KMS-11 (cell line): ENCODE results near the gene PCSK5.

Source experiments
- H2AFZ ChIP-seq: fragments of 200-600 bp; sonication (generic); 2 replicates; pipeline ENCODE4 v1.6.1; 2016; ENCODE audit warnings: antibody characterized with exemption, mixed run types, low read depth
- H3K27ac ChIP-seq: fragments of 200-600 bp; sonication (generic); 2 replicates; pipeline ENCODE4 v1.6.1; 2016; ENCODE audit warnings: mild to moderate bottlenecking, mixed run types
- H3K27me3 ChIP-seq: fragments of 200-600 bp; sonication (generic); 2 replicates; pipeline ENCODE4 v1.6.1; 2017; ENCODE audit warnings: mild to moderate bottlenecking, low read depth, mixed run types, moderate library complexity; ENCODE audit not compliant: insufficient read depth
- H3K36me3 ChIP-seq: fragments of 200-600 bp; sonication (generic); 2 replicates; pipeline ENCODE4 v1.6.1; 2017; ENCODE audit warnings: mild to moderate bottlenecking, mixed run types; ENCODE audit not compliant: insufficient read depth
- H3K4me1 ChIP-seq: fragments of 200-600 bp; sonication (generic); 2 replicates; pipeline ENCODE4 v1.6.1; 2016; ENCODE audit warnings: mild to moderate bottlenecking, low read depth, mixed run types; ENCODE audit not compliant: poor library complexity, severe bottlenecking
- H3K4me2 ChIP-seq: fragments of 200-600 bp; sonication (generic); 2 replicates; pipeline ENCODE4 v1.7.0; 2016; ENCODE audit warnings: mild to moderate bottlenecking, mixed run types
- H3K4me3 ChIP-seq: fragments of 200-600 bp; sonication (generic); IDR thresholded peaks from 2 replicates; pipeline ENCODE4 v1.6.1; 2017; ENCODE audit warnings: low read depth, low read length, mixed read lengths; ENCODE audit not compliant: insufficient read depth
- H3K79me2 ChIP-seq: fragments of 200-600 bp; sonication (generic); 2 replicates; pipeline ENCODE4 v1.6.1; 2016; ENCODE audit warnings: low read depth, mixed run types; ENCODE audit not compliant: insufficient read depth
- H3K9ac ChIP-seq: fragments of 200-600 bp; sonication (generic); 2 replicates; pipeline ENCODE4 v1.6.1; 2016; ENCODE audit warnings: mild to moderate bottlenecking, mixed run types
- H4K20me1 ChIP-seq: fragments of 200-600 bp; sonication (generic); 2 replicates; pipeline ENCODE4 v1.6.1; 2016; ENCODE audit warnings: mild to moderate bottlenecking, mixed run types; ENCODE audit not compliant: insufficient read depth
- CTCF ChIP-seq: fragments of 200-600 bp; sonication (generic); conservative IDR thresholded peaks from 2 replicates; pipeline ENCODE4 v1.6.1; 2017; ENCODE audit warnings: low read depth, mild to moderate bottlenecking, antibody characterized with exemption, low read length, moderate library complexity, mixed read lengths

Gene PCSK5

GRCh38 chr9:76245518-76245917, 355.0 kb downstream of the PCSK5 start:
- no peak for TF ChIP-seq CTCF
- no peak overlapping the region for H3K9ac ChIP-seq
- no peaks in the 10 kb centered on the region for H3K36me3 ChIP-seq
- H2AFZ ChIP-seq, result no peak overlapping the region
- H3K27me3 ChIP-seq, result no peaks in the 10 kb centered on the region
- H3K4me2 ChIP-seq, result no peak overlapping the region
- no peak overlapping the region for H3K4me3 ChIP-seq
- H3K27ac ChIP-seq, result no peak overlapping the region
- no peaks in the 10 kb centered on the region for H3K79me2 ChIP-seq
- no peaks in the 10 kb centered on the region for H4K20me1 ChIP-seq
- H3K4me1 ChIP-seq, result no peaks in the 10 kb centered on the region

- H3K9ac ChIP-seq, result no peak overlapping the region
- no peaks in the 10 kb centered on the region for H3K79me2 ChIP-seq
- no peak overlapping the region for H3K4me3 ChIP-seq
- H3K27me3 ChIP-seq, result no peaks in the 10 kb centered on the region
- no peak for TF ChIP-seq CTCF
- no peak overlapping the region for H2AFZ ChIP-seq
- H3K27ac ChIP-seq, result no peak overlapping the region
- H3K4me1 ChIP-seq, result no peaks in the 10 kb centered on the region
- no peaks in the 10 kb centered on the region for H4K20me1 ChIP-seq
- no peaks in the 10 kb centered on the region for H3K36me3 ChIP-seq
- no peak overlapping the region for H3K4me2 ChIP-seq
Measured at GRCh38 chr9:76246680-76247079, 356.2 kb downstream of the PCSK5 start.

GRCh38 chr9:76247426-76247825, 357.0 kb downstream of the PCSK5 start:
- H3K36me3 ChIP-seq, result no peaks in the 10 kb centered on the region
- no peak overlapping the region for H3K4me3 ChIP-seq
- H3K27me3 ChIP-seq, result no peaks in the 10 kb centered on the region
- H3K9ac ChIP-seq, result no peak overlapping the region
- H3K4me2 ChIP-seq, result no peak overlapping the region
- no peak overlapping the region for H2AFZ ChIP-seq
- TF ChIP-seq CTCF, result no peak
- no peaks in the 10 kb centered on the region for H3K79me2 ChIP-seq
- H3K27ac ChIP-seq, result no peak overlapping the region
- no peaks in the 10 kb centered on the region for H4K20me1 ChIP-seq
- H3K4me1 ChIP-seq, result no peaks in the 10 kb centered on the region

- Histone ChIP-seq H3K4me2 (no peak overlapping the region), H3K4me3 (no peak overlapping the region), H3K36me3 (no peaks in the 10 kb centered on the region), H3K27ac (no peak overlapping the region), H3K27me3 (no peaks in the 10 kb centered on the region), H3K79me2 (no peaks in the 10 kb centered on the region), H4K20me1 (no peaks in the 10 kb centered on the region), H2AFZ (no peak overlapping the region), H3K4me1 (no peaks in the 10 kb centered on the region), H3K9ac (no peak overlapping the region)
- no peak for TF ChIP-seq CTCF
Measured at GRCh38 chr9:76249309-76249708, 358.8 kb downstream of the PCSK5 start.
